Endothelial cell of umbilical vein (primary cell): ENCODE results near the gene SLC25A1. TPM values are rescaled to one million over a fixed set of nuclear protein-coding genes. Genes with fewer than 3 reads are reported as not detected.

ENCODE experiments used
- BruUV-seq: library from RNA; stranded (reverse); fragments of 400-500 nt; replicated peaks from 2 replicates; lab custom pipeline; 2021; lab: Mats Ljungman, UMichigan
- CTCF ChIA-PET: fragments of 300-600, 350-600 bp; sonication (Branson Sonifier 250); formaldehyde crosslinking; loops from one replicate; lab custom pipeline; 2021; ENCODE audit warnings: antibody characterized with exemption, inconsistent platforms; lab: Charles Lee
- POLR2A ChIA-PET: fragments of 300-600, 350-600 bp; sonication (Branson Sonifier 250); formaldehyde crosslinking; loops from one replicate; lab custom pipeline; 2021; ENCODE audit warnings: antibody characterized with exemption, inconsistent platforms; lab: Charles Lee
- DNase-seq: peaks from one replicate; pipeline ENCODE4 v3.0.0-alpha.2; 2011; ENCODE audit warnings: low read depth, low spot score
- FAIRE-seq: peaks from 2 replicates; lab custom pipeline; 2011; peaks lifted over from hg19 to GRCh38; lab: Jason Lieb, UNC
- H2AFZ ChIP-seq: 2 replicates; pipeline ENCODE4 v1.6.0; 2012; ENCODE audit warnings: low read depth, low read length, control low read depth, inconsistent platforms
- H3K27ac ChIP-seq: 2 replicates; pipeline ENCODE4 v1.5.1; 2011; ENCODE audit warnings: low read depth, mild to moderate bottlenecking, control low read depth, low read length, moderate library complexity; ENCODE audit not compliant: insufficient read depth
- H3K27me3 ChIP-seq, 2 experiments: 2 replicates each; pipeline versions ENCODE4 v1.6.0 to v1.6.1; 2011; ENCODE audit warnings: low read length in 2 of 2, mixed read lengths in 1 of 2; ENCODE audit not compliant: control insufficient read depth in 2 of 2, insufficient read depth in 2 of 2
- H3K36me3 ChIP-seq, 2 experiments: 2 replicates in 1 of 2; 3 replicates in 1 of 2; pipeline ENCODE4 v1.5.1; 2011; ENCODE audit warnings: low read length in 2 of 2, mild to moderate bottlenecking in 1 of 2, moderate library complexity in 1 of 2; ENCODE audit not compliant: control insufficient read depth in 2 of 2, insufficient read depth in 2 of 2; ENCODE audit errors: extremely low read depth in 1 of 2
- H3K4me1 ChIP-seq: 3 replicates; pipeline ENCODE4 v1.5.1; 2011; ENCODE audit warnings: mild to moderate bottlenecking, low read length; ENCODE audit not compliant: control insufficient read depth, insufficient read depth; ENCODE audit errors: extremely low read depth
- H3K4me2 ChIP-seq: 2 replicates; pipeline ENCODE4 v1.6.1; 2011; ENCODE audit warnings: low read length, control low read depth, mixed read lengths; ENCODE audit not compliant: insufficient read depth
- H3K4me3 ChIP-seq, 3 experiments: fragments of 200-600 bp in 1 of 3; sonication (generic), shearing (Covaris generic) in 1 of 3; replicated peaks in 1 of 3; 2 replicates each; pipeline ENCODE4 v1.5.1; 2011 to 2016; ENCODE audit warnings: control low read depth in 3 of 3, low read length in 3 of 3, mild to moderate bottlenecking in 2 of 3, inconsistent platforms in 1 of 3, low read depth in 1 of 3, moderate library complexity in 1 of 3; ENCODE audit not compliant: insufficient read depth in 1 of 3
- H3K79me2 ChIP-seq: 2 replicates; pipeline ENCODE4 v1.6.0; 2012; ENCODE audit warnings: low read length, inconsistent platforms; ENCODE audit not compliant: control insufficient read depth, insufficient read depth
- H3K9ac ChIP-seq: replicated peaks from 2 replicates; pipeline ENCODE3; 2011; ENCODE audit warnings: low read length, control low read depth; ENCODE audit not compliant: insufficient read depth; ENCODE audit errors: extremely low read depth
- H3K9me1 ChIP-seq: replicated peaks from 3 replicates; pipeline ENCODE4 v1.6.0; 2011; ENCODE audit warnings: mild to moderate bottlenecking, low read length; ENCODE audit not compliant: control insufficient read depth, insufficient read depth; ENCODE audit errors: extremely low read depth
- H3K9me3 ChIP-seq: replicated peaks from 2 replicates; pipeline ENCODE4 v1.5.1; 2012; ENCODE audit warnings: low read length, inconsistent platforms; ENCODE audit not compliant: control insufficient read depth, insufficient read depth
- H4K20me1 ChIP-seq: replicated peaks from 2 replicates; pipeline ENCODE3; 2011; ENCODE audit warnings: mild to moderate bottlenecking, low read length; ENCODE audit not compliant: control insufficient read depth, insufficient read depth; ENCODE audit errors: extremely low read depth
- EZH2 ChIP-seq: IDR thresholded peaks from 2 replicates; pipeline ENCODE4 v1.6.1; 2012; ENCODE audit warnings: borderline replicate concordance, low read depth, mild to moderate bottlenecking, moderate library complexity, low read length, inconsistent platforms; ENCODE audit not compliant: severe bottlenecking
- GATA2 ChIP-seq: IDR thresholded peaks from 2 replicates; pipeline ENCODE4 v1.7.0; 2011; ENCODE audit warnings: low read depth, mild to moderate bottlenecking, moderate library complexity, mixed read lengths, low read length; ENCODE audit not compliant: insufficient read length, insufficient read depth
- JUN ChIP-seq: IDR thresholded peaks from 2 replicates; pipeline ENCODE4 v1.6.1; 2011; ENCODE audit warnings: borderline replicate concordance, low read depth; ENCODE audit not compliant: insufficient read length, insufficient read depth
- POLR2A ChIP-seq: IDR thresholded peaks from 2 replicates; pipeline ENCODE4 v1.6.1; 2012; ENCODE audit warnings: low read depth, mild to moderate bottlenecking, control low read depth, low read length
- dilution Hi-C: fragments of 300-500 bp; cut with MboI; formaldehyde crosslinking; loops from one replicate; pipeline ENCODE4 v1.15.0; 2019; ENCODE audit warnings: low sequenced_read_pairs; ENCODE audit not compliant: extremely low pct_ligation_motif_present
- intact Hi-C: fragments of 100-400 bp; cut with micrococcal nuclease; formaldehyde crosslinking; loops from one replicate; pipeline ENCODE4 v1.10.0; 2022
- polyA plus RNA-seq, 4 experiments: library from polyadenylated mRNA; depleted of rRNA in 3 of 4; stranded (reverse) in 3 of 4; unstranded in 1 of 4; fragments of >200 nt; gene quantifications; 2 replicates each; pipeline versions ENCODE4 v1.2.1 to v1.2.3, GENCODE V29; 2011 to 2012; ENCODE audit warnings: missing spikeins in 1 of 4
- total RNA-seq: library from RNA; stranded (reverse); gene quantifications from 2 replicates; pipeline ENCODE4 v1.2.3, GENCODE V29; 2021
- TF ChIP-seq, protein P1 (sequence below), 2 donors: IDR thresholded peaks; 1 replicate in 1 of 2; 2 replicates in 1 of 2; pipeline ENCODE4 v1.5.1; 2011; ENCODE audit warnings: low read length in 2 of 2, mild to moderate bottlenecking in 2 of 2, moderate library complexity in 2 of 2, control low read depth in 1 of 2, inconsistent platforms in 1 of 2, low read depth in 1 of 2; ENCODE audit not compliant: insufficient read depth in 1 of 2; ENCODE audit errors: extremely low read depth in 1 of 2

SLC25A1 gene
- total and polyA plus RNA-seq, 2 donors (not counting 3 experiments of a cell fraction or from before 2014, with no cell fraction given), result 80.0 to 94.5 TPM

DNA sequence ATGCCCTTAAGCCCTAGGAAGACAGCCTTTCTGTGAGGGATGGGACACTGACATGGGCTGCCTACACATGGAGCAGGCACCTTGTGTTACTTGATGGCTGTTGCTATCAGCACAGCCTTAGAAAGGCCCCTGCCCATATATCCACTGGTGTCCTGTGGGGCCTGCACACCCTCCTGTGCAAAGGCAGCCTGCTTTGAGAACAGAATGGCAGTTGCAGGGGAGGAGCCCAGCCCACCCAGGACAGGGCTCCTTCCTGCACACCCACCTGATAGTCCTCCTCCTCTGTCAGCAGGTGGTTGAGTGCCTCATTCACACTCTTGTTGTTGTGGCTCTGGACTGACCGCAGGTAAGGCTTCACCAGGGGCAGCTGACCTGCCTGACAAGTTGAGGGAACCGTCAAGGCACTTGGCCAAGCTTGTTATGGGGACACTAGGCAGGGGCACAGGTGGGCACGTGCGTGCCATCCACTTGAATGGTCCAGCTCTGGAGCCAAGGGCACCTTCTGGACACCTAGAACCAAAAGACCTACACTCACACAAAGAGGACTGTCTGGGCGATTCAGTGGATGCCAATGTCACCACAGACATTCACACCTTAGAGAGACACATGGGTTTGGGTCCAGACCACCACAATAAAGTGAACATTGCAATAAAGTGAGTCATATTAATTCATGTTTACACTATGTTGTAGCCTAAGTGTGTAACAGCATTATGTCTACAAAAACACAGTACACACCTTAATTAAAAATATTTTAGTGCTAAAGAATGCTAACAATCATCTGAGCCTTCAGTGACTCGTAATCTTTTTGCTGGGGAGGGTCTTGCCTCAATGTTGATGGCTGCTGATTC is 9.4 kb upstream of the SLC25A1 start:
- Histone ChIP-seq H3K9ac (no peak overlapping the region), H3K27ac (no peak overlapping the region), H3K36me3 (no peaks in the 10 kb centered on the region), H3K9me1 (no peaks in the 10 kb centered on the region), H4K20me1 (no peaks in the 10 kb centered on the region), H3K4me1 (no peaks in the 10 kb centered on the region), H3K4me2 (no peak overlapping the region), H3K4me3 (no peak overlapping the region), H3K79me2 (no peaks in the 10 kb centered on the region), H2AFZ (no peak overlapping the region), H3K27me3 (no peaks in the 10 kb centered on the region), H3K9me3 (no peaks in the 10 kb centered on the region)
- no TSS peak for BruUV-seq
- no peak for DNase-seq
- dilution Hi-C loops, result no loop called here
- FAIRE-seq, result no peak
- ChIA-PET CTCF (interaction anchor here (0.5 to 1.6 kb wide), 3 partner anchors 8 to 18 kb away, joined by 3 to 4 read pairs (median 3); partner anchors contain the start of gene SLC25A1), POLR2A (no interaction called here)
- TF ChIP-seq JUN (no peak), POLR2A (no peak)
- TF ChIP-seq, protein P1, sequence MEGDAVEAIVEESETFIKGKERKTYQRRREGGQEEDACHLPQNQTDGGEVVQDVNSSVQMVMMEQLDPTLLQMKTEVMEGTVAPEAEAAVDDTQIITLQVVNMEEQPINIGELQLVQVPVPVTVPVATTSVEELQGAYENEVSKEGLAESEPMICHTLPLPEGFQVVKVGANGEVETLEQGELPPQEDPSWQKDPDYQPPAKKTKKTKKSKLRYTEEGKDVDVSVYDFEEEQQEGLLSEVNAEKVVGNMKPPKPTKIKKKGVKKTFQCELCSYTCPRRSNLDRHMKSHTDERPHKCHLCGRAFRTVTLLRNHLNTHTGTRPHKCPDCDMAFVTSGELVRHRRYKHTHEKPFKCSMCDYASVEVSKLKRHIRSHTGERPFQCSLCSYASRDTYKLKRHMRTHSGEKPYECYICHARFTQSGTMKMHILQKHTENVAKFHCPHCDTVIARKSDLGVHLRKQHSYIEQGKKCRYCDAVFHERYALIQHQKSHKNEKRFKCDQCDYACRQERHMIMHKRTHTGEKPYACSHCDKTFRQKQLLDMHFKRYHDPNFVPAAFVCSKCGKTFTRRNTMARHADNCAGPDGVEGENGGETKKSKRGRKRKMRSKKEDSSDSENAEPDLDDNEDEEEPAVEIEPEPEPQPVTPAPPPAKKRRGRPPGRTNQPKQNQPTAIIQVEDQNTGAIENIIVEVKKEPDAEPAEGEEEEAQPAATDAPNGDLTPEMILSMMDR (IDR thresholded peaks at IDR 0.05; ENCODE audit: extremely low read depth in 1 of 2, insufficient read depth in 1 of 2, low read depth in 1 of 2, low read length in 2 of 2), result no peak
- intact Hi-C loops, result no loop called here

DNA sequence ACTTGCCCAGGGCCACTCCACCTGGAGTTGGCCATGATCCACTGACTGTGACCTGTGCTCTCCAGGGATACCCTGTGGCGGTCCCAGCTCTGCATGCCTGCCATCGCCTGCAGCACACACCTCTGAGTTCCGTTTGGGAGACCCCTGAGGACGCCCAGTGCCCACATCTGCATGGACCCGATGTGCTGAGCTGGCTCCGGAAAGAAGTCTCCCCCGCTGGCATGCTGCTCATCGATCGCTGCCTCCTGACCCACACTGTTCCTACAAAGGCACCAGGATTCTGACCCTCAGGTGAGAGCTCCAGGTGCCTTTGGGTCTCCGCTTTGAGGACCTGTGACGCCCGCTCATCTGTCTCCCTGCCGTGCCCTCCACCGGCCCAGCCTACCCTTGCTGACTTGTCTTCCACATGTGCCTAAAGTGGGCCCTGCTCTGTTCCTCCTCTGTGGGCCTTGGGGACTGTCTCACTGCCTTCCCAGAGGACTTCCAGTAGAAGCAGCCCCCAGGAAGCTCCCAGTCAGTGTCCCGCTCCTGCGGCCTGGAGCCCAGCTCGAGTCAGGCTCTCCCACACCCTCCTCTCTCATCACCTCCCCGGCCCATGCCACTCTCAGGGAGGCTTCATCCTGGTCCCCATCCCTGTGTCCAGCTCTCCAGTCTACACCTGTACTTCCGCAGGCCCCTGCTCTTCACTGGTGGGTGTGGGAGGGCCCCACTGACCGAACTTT is 5.9 kb upstream of the SLC25A1 start:
- dilution Hi-C loops, result no loop called here
- ChIA-PET CTCF (no interaction called here), POLR2A (no interaction called here)
- intact Hi-C loops, result no loop called here
- H2AFZ ChIP-seq, result no peak overlapping the region
- H3K79me2 ChIP-seq, result no peaks in the 10 kb centered on the region
- no peaks in the 10 kb centered on the region for H3K9me1 ChIP-seq
- no peak overlapping the region for H3K27ac ChIP-seq
- no peaks in the 10 kb centered on the region for H3K4me1 ChIP-seq
- no TSS peak for BruUV-seq
- FAIRE-seq (no peak), DNase-seq (no peak)
- TF ChIP-seq GATA2, result no peak
- no peak for TF ChIP-seq EZH2
- TF ChIP-seq JUN, result no peak
- no peak overlapping the region for H3K9ac ChIP-seq
- no peaks in the 10 kb centered on the region for H4K20me1 ChIP-seq
- H3K9me3 ChIP-seq, result no peaks in the 10 kb centered on the region
- no peaks in the 10 kb centered on the region for H3K36me3 ChIP-seq
- no peak overlapping the region for H3K4me2 ChIP-seq
- no peak overlapping the region for H3K4me3 ChIP-seq
- no peaks in the 10 kb centered on the region for H3K27me3 ChIP-seq
